Type B pancreatic cell (in vitro differentiated cells): ENCODE data around the gene PSEN2. TPM values are rescaled to one million over a fixed set of nuclear protein-coding genes. Genes with fewer than 3 reads are reported as not detected.
A peak's percentile ranks its signal among the peaks of the same experiment; 100 is the strongest.
"Not testable (repeated sequence)": the region's sequence is repeated elsewhere in the genome, so short reads cannot be mapped to it uniquely, and the experiment has no call there.

Experiments used
- DNase-seq: peaks from one replicate; pipeline ENCODE4 v3.0.0; 2021; ENCODE audit warnings: mixed read lengths; ENCODE audit not compliant: unreplicated experiment; ENCODE audit errors: extremely low spot score
- H3K27ac Mint-ChIP-seq: 2 replicates; pipeline ENCODE4 v1.8.0; 2021; ENCODE audit warnings: mild to moderate bottlenecking, mixed read lengths
- H3K27me3 Mint-ChIP-seq: 2 replicates; pipeline ENCODE4 v1.8.0; 2021; ENCODE audit warnings: mixed read lengths
- H3K36me3 Mint-ChIP-seq: 2 replicates; pipeline ENCODE4 v1.8.0; 2021; ENCODE audit warnings: mixed read lengths
- H3K4me1 Mint-ChIP-seq: one replicate; pipeline ENCODE4 v1.8.0; 2021; ENCODE audit warnings: mixed read lengths; ENCODE audit not compliant: unreplicated experiment
- H3K4me3 Mint-ChIP-seq: 2 replicates; pipeline ENCODE4 v1.8.0; 2021; ENCODE audit warnings: mild to moderate bottlenecking, mixed read lengths
- H3K9me3 Mint-ChIP-seq: 2 replicates; pipeline ENCODE4 v1.8.0; 2021; ENCODE audit warnings: mixed read lengths
- CTCF ChIP-seq: fragments of 200-600 bp; sonication (generic); conservative IDR thresholded peaks from 2 replicates; pipeline ENCODE4 v1.5.0; 2021; ENCODE audit warnings: antibody characterized with exemption, mild to moderate bottlenecking
- total RNA-seq: library from RNA; stranded (reverse); gene quantifications from 2 replicates; pipeline ENCODE4 v1.2.1, GENCODE V29; 2021; ENCODE audit warnings: low replicate concordance

The PSEN2 gene
- total RNA-seq, 1 donor from 2014 or later = 22.6 TPM

DNA sequence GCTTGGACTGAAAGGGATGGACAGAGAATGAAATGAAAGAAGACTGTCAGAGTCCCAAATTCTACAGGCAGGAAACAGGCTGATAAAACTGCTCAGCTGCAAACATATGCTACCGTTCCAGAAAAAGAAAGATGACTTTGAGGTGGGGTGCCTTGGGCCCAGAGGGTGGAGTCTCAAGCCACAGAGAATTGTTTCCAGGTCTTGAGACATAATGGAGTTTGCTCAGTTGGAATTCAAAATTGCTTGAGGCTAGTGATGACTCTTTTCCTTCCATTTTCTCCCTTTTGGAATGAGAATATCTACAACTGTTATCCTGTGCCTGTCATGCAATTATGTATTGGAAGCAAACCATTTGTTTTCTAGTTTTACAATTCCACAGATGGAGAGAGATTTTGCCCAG, 23.6 kb upstream of the PSEN2 start:
- Mint-ChIP-seq H3K9me3 (peaks cover 6% of the 10 kb centered on the region), H3K4me1 (no peaks in the 10 kb centered on the region), H3K4me3 (no peak overlapping the region), H3K27ac (peak overlapping the region; percentile 44), H3K36me3 (no peaks in the 10 kb centered on the region), H3K27me3 (no peaks in the 10 kb centered on the region)
- no peak for TF ChIP-seq CTCF
- DNase-seq = no peak

DNA sequence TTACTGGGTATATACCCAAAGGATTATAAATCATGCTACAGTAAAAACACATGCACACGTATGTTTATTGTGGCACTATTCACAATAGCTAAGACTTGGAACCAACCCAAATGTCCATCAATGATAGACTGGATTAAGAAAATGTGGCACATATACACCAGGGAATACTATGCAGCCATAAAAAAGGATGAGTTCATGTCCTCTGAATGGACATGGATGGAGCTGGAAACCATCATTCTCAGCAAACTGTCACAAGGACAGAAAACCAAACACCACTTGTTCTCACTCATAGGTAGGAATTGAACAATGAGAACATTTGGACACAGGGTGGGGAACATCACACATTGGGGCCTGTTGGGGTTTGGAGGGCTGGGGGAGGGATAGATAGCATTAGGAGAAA, 15.9 kb upstream of the PSEN2 start:
- not testable (repeated sequence) for H3K27ac Mint-ChIP-seq, H3K36me3 Mint-ChIP-seq, H3K4me3 Mint-ChIP-seq, H3K4me1 Mint-ChIP-seq, DNase-seq, H3K27me3 Mint-ChIP-seq, H3K9me3 Mint-ChIP-seq

DNA sequence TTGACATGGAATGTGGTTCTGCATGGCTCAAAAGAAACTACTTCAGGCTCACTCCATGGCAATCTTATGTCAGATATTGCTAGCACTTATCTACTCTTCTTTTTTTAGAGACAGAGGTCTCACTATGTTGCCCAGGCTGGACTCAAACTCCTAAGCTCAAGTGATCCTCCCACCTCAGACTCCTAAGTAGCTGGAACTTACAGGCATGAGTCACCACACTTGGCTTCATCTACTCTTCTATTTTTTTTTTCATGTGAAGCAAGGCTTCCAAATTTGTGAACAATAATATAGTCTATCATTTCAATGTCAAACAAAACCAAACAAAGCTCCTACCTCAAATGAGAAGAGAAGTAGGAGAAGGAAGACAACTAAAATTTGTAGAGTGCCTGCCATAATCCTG, 7.5 kb upstream of the PSEN2 start:
- no peak for TF ChIP-seq CTCF
- Mint-ChIP-seq H3K36me3 (no peaks in the 10 kb centered on the region), H3K27ac (no peak overlapping the region), H3K4me3 (no peak overlapping the region), H3K4me1 (no peaks in the 10 kb centered on the region), H3K27me3 (no peaks in the 10 kb centered on the region), H3K9me3 (no peaks in the 10 kb centered on the region)
- no peak for DNase-seq

- TF ChIP-seq CTCF = no peak
- no peak overlapping the region for H3K4me3 Mint-ChIP-seq
- no peak for DNase-seq
Observed at GRCh38 chr1:226863446-226863845, 7.0 kb upstream of the PSEN2 start.

DNA sequence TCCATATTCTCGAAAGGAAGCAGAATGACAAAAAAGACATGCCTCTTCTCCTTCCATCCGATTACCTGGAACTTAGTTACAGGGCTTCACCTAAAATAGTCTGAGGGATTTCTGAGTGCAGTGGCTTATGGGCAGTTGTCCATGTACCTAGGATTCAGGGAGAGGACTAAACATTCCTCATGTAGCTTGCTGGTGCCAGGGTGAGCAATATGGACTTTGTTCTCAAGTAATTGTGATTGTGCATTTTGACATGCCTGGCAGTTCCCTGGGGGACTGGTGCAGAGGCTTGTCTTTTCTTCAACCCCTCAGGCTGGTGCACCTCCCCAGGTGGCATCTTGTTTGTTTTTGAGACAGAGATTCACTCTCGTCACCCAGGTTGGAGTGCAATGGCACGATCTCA, 6.1 kb upstream of the PSEN2 start:
- H3K4me1 Mint-ChIP-seq = no peaks in the 10 kb centered on the region
- peaks cover under 1% of the 10 kb centered on the region for H3K27me3 Mint-ChIP-seq
- H3K4me3 Mint-ChIP-seq = no peak overlapping the region
- H3K36me3 Mint-ChIP-seq = no peaks in the 10 kb centered on the region
- no peak overlapping the region for H3K27ac Mint-ChIP-seq
- peaks cover 5% of the 10 kb centered on the region for H3K9me3 Mint-ChIP-seq
- no peak for TF ChIP-seq CTCF
- no peak for DNase-seq

More at GRCh38 chr1:226863446-226863845, 7.0 kb upstream of the PSEN2 start:
- H3K27ac Mint-ChIP-seq = no peak overlapping the region
- peaks cover 2% of the 10 kb centered on the region for H3K9me3 Mint-ChIP-seq
- no peaks in the 10 kb centered on the region for H3K4me1 Mint-ChIP-seq
- H3K27me3 Mint-ChIP-seq = no peaks in the 10 kb centered on the region
- no peaks in the 10 kb centered on the region for H3K36me3 Mint-ChIP-seq

GRCh38 chr1:226865590-226865989, 4.8 kb upstream of the PSEN2 start:
- H3K27ac Mint-ChIP-seq = no peak overlapping the region
- DNase-seq = no peak
- H3K27me3 Mint-ChIP-seq = peaks cover 4% of the 10 kb centered on the region
- H3K4me1 Mint-ChIP-seq = no peaks in the 10 kb centered on the region
- H3K36me3 Mint-ChIP-seq = no peaks in the 10 kb centered on the region
- no peak overlapping the region for H3K4me3 Mint-ChIP-seq
- no peak for TF ChIP-seq CTCF
- peaks cover 5% of the 10 kb centered on the region for H3K9me3 Mint-ChIP-seq
